ENCODE measurements around the gene ZNF565.

DNA sequence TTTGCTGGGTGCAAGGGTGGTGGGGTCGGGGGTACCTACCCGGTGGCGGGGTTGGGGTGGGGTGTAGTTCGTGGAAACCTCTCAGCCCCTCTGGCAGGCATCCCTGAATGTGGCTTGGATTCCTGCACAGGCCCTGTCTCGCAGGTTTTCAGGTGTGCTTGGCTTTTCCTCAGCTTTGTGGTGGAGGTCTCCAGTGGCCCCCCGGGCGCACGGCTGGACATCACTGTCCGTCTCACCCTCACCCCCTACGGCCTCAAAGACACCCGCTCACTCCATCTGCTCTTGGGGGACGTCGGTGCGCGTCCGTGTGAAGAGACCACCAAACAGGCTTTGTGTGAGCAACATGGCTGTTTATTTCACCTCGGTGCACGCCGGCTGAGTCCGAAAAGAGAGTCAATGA, 44.7 kb upstream of the ZNF565 start:
- TF ChIP-seq POLR2A (IDR thresholded peaks at IDR 0.05; ENCODE audit: low read length) (no peak), GATA1 (IDR thresholded peaks at IDR 0.05; ENCODE audit: low read depth, low read length) (no peak)
